Measurements from ENCODE around the gene C16orf87. TPM values are rescaled to one million over a fixed set of nuclear protein-coding genes. Genes with fewer than 3 reads are reported as not detected.
A peak's percentile ranks its signal among the peaks of the same experiment; 100 is the strongest.
"Not testable (repeated sequence)": the region's sequence is repeated elsewhere in the genome, so short reads cannot be mapped to it uniquely, and the experiment has no call there.

The C16orf87 gene, protein sequence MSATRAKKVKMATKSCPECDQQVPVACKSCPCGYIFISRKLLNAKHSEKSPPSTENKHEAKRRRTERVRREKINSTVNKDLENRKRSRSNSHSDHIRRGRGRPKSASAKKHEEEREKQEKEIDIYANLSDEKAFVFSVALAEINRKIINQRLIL
- 10 to 100 TPM; 13.4 to 13.5 TPM for total RNA-seq

DNA sequence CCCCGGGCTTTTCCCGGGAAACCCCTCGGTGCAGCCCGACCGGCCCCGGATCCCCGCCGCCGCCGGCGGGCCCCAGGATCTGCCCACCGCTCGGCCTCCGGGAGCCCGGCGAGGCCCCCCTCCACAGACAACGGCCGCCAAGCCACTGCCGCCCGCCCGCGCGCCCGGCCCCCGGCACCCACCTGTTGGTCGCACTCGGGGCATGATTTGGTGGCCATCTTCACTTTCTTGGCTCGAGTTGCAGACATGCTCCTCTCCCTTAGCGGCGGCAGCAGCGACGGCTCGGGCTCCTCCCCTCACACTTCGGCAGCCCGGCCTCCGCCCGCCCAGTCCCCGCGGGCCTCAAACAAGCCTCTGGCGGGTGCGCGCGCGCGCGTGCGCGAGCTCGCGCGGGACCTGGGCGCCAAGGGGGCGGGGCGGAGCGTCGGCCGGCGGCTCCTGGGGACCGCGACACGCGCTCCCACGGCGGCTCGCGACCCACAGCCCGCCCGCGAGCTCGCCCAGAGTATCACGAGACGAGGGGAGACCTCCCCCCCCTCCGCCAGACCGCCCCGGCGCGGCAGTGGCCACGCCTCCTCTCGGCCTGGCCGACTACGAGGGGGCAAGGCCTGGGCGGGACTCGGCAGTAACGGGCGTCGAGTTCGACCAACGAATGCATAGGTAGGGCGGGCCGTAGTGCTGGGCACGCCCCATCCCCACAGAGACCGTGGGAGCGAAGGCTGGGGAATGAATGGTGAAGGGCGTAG is at the start of gene C16orf87:
C16orf87 (minus strand) TSS at position 279 of the 746 bp plus-strand sequence; CDS start at position 248, 31 bp downstream.
- intact Hi-C loops (cut with micrococcal nuclease) = loop anchor here (1.0 to 10.0 kb wide), 9 partner anchors 9 to 1780 kb away; partner anchors contain the start of genes DNAJA2, GPT2, ITFG1 and N4BP1
- Mint-ChIP-seq H3K4me3 (peak within 1 kb of the TSS; percentile 97), H3K27ac (peak within 1 kb of the TSS; percentile 96), H3K27me3 (ENCODE audit: low read depth) (no peaks in the 10 kb centered on the region), H3K36me3 (ENCODE audit: low read depth) (peaks cover 3% of the 10 kb centered on the region), H3K4me1 (ENCODE audit: low read depth) (peaks cover 31% of the 10 kb centered on the region), H3K9me3 (no peaks in the 10 kb centered on the region)
- DNase-seq = peak; percentile 91
- CTCF ChIA-PET = interaction anchor here (0.7 to 1.0 kb wide), 3 partner anchors 33 to 141 kb away, joined by 3 to 4 read pairs (median 3); no protein-coding TSS in a partner anchor

DNA sequence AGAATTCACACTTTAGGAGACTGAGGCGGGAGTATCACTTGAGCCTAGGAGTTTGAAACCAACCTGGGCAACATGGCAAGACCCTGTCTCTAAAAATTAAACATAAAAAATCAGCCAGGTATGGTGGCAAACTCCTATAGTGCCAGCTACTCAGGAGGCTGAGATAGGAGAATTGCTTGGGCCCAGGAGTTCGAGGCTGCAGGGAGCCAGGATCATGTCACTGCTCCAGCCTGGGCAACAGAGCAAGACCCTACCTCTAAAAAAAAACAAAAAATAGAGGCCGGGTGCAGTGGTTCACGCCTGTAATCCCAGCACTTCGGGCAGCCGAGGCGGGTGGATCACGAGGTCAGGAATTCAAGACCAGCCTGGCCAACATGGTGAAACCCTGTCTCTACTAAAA is 44.3 kb upstream of the C16orf87 start:
- no peaks in the 10 kb centered on the region for H3K4me1 Mint-ChIP-seq (ENCODE audit: low read depth)
- H3K4me3 Mint-ChIP-seq = no peak overlapping the region
- no peaks in the 10 kb centered on the region for H3K9me3 Mint-ChIP-seq
- H3K36me3 Mint-ChIP-seq (ENCODE audit: low read depth) = no peaks in the 10 kb centered on the region
- intact Hi-C loops (cut with micrococcal nuclease) = no loop called here
- H3K27ac Mint-ChIP-seq = no peak overlapping the region
- no peak for DNase-seq
- peaks cover 5% of the 10 kb centered on the region for H3K27me3 Mint-ChIP-seq (ENCODE audit: low read depth)
- CTCF ChIA-PET = interaction anchor here (2.2 kb wide), 1 partner anchor 55 kb away, joined by 6 read pairs; no protein-coding TSS in a partner anchor

DNA sequence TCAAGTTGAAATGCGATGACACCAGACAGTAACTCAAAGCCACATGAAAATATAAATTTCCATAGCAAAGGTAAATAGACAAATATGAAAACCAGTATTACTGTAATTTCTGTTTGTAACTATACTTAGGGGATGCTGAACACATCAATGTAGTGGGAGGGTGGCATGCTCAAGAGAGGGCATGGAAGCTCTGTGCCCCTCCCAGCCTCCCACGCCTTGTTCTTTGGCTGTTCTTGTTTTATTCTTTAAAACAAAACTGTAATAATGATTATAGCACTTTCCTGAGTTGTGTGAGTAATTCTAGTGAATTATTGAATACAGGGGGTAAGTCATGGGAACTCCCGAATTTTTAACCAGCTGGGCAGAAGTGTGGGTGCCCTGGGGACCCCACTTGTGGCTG is 42.2 kb upstream of the C16orf87 start:
- Mint-ChIP-seq H3K27ac (no peak overlapping the region), H3K27me3 (ENCODE audit: low read depth) (no peaks in the 10 kb centered on the region), H3K36me3 (ENCODE audit: low read depth) (no peaks in the 10 kb centered on the region), H3K9me3 (no peaks in the 10 kb centered on the region), H3K4me3 (no peak overlapping the region), H3K4me1 (ENCODE audit: low read depth) (no peaks in the 10 kb centered on the region)
- CTCF ChIA-PET = interaction anchor here (2.2 kb wide), 1 partner anchor 57 kb away, joined by 6 read pairs; no protein-coding TSS in a partner anchor
- DNase-seq = no peak
- intact Hi-C loops (cut with micrococcal nuclease) = no loop called here

DNA sequence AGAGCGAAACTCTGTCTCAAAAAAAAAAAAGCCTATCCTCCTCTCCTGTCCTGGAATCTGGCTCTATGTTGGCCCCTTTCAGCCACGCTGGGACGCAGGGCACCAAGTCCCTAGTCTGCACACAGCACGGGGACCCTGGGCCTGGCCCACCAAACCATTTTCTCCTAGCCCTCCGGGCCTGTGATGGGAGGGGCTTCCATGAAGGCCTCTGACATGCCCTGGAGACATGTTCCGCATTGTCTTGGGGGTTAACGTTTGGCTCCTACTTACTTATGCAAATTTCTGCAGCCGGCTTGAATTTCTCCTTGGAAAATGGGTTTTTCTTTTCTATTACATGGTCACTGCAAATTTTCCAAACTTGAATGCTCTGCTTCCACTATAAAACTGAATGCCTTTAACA is 40.6 kb upstream of the C16orf87 start:
- H3K4me1 Mint-ChIP-seq (ENCODE audit: low read depth) = no peaks in the 10 kb centered on the region
- no peak overlapping the region for H3K4me3 Mint-ChIP-seq
- intact Hi-C loops (cut with micrococcal nuclease) = no loop called here
- no peaks in the 10 kb centered on the region for H3K9me3 Mint-ChIP-seq
- H3K27me3 Mint-ChIP-seq (ENCODE audit: low read depth) = no peaks in the 10 kb centered on the region
- no peak overlapping the region for H3K27ac Mint-ChIP-seq
- no peak for DNase-seq
- no peaks in the 10 kb centered on the region for H3K36me3 Mint-ChIP-seq (ENCODE audit: low read depth)
- CTCF ChIA-PET = no interaction called here

DNA sequence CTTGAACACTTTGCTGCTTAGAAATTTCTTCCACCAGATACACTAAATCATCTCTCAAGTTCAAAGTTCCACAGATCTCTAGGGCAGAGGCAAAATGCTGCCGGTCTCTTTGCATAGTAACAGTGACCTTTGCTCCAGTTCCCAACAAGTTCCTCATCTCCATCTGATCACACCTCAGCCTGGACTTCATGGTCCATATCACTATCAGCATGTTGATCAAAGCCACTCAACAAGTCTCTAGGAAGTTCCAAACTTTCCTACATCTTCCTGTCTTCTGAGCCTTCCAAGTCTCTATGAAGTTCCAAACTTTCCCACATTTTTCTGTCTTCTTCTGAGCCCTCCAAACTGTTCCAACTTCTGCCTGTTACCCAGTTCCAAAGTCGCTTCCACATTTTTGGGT is 37.9 kb upstream of the C16orf87 start:
- not testable (repeated sequence) for H3K27ac Mint-ChIP-seq

DNA sequence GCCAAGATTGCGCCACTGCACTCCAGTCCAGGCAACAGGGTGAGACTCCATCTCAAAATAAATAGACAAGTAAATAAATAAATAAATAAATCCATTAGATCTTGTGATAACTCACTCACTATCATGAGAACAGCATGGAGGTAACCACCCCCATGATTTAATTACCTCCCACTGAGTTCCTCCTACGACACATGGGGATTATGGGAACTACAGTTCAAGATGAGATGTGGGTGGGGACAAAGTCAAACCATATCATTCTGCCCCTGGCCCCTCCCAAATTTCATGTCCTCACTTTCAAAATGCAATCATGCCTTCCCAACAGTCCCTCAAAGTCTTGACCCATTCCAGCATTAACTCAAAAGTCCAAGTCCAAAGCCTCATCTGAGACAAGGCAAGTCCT is 36.5 kb upstream of the C16orf87 start:
- H3K27me3 Mint-ChIP-seq (ENCODE audit: low read depth); intact Hi-C loops (cut with micrococcal nuclease); DNase-seq; H3K4me1 Mint-ChIP-seq (ENCODE audit: low read depth); H3K4me3 Mint-ChIP-seq; H3K27ac Mint-ChIP-seq; H3K36me3 Mint-ChIP-seq (ENCODE audit: low read depth); H3K9me3 Mint-ChIP-seq: not testable (repeated sequence)
- CTCF ChIA-PET = interaction anchor here (4.9 kb wide), 1 partner anchor 14 kb away, joined by 27 read pairs; no protein-coding TSS in a partner anchor

More for the DNA sequence above, 37.9 kb upstream of the C16orf87 start:
- H3K4me1 Mint-ChIP-seq (ENCODE audit: low read depth); H3K4me3 Mint-ChIP-seq; H3K9me3 Mint-ChIP-seq; H3K36me3 Mint-ChIP-seq (ENCODE audit: low read depth); H3K27me3 Mint-ChIP-seq (ENCODE audit: low read depth); DNase-seq; CTCF ChIA-PET; intact Hi-C loops (cut with micrococcal nuclease): not testable (repeated sequence)

DNA sequence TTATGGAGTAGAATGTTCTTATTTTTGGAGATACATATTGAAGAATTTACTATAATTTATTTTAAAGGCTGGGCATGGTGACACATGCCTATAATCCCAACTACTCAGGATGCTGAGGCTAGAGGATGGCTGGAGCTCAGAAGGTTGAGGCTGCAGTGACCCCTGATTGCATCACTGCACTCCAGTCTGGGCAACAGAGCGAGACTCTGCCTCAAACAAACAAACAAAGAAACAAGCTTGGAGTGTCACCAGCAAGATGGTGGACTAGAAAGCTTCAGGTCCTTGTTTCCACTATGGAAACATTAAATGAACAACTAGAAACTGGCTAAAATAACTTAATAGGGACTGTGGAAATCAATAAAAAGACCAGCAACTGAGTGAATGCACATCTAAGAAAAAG is 35.3 kb upstream of the C16orf87 start:
- H3K27ac Mint-ChIP-seq = no peak overlapping the region
- peaks cover 1% of the 10 kb centered on the region for H3K9me3 Mint-ChIP-seq
- H3K4me1 Mint-ChIP-seq (ENCODE audit: low read depth) = peaks cover 7% of the 10 kb centered on the region
- CTCF ChIA-PET = interaction anchor here (1.2 to 4.9 kb wide), 2 partner anchors 13 to 42 kb away, joined by 5 to 27 read pairs; no protein-coding TSS in a partner anchor
- H3K4me3 Mint-ChIP-seq = no peak overlapping the region
- DNase-seq = no peak
- intact Hi-C loops (cut with micrococcal nuclease) = no loop called here
- H3K36me3 Mint-ChIP-seq (ENCODE audit: low read depth) = no peaks in the 10 kb centered on the region
- no peaks in the 10 kb centered on the region for H3K27me3 Mint-ChIP-seq (ENCODE audit: low read depth)

DNA sequence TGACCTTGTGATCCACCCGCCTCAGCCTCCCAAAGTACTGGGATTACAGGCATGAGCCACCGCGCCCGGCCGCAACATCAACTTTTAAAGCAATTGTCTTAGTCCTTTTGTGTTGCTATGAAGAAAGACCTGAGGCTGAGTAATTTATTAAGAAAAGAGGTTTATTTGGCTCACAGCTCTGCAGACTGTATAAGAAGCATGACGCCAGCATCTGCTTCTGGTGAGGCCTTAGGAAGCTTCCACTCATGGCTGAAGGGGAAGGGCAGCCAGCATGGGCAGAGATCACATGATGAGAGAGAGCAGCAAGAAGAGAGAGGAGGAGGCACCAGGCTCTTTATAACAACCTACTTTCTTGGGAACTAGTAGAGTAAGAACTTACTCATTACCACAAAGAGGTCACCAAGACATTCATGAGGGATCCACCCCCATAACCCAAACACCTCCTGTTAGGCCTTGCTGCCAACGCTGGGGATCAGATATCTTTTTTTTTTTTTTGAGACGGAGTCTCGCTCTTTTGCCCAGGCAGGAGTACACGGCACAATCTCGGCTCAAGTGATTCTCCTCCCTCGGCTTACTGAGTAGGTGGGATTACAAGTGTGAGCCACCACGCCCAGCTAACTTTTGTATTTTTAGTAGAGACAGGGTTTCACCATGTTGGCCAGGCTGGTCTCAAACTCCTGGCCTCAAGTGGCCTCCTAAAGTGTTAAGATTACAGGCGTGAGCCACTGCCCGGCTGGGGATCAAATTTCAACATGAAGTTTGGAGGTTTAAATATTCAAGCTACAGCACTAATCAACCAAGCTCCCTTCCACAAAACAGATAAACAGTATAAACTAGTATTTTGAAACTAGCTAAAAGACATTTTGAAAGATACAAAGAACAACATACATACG is 31.8 kb upstream of the C16orf87 start:
- Mint-ChIP-seq H3K9me3 (peaks cover 1% of the 10 kb centered on the region), H3K36me3 (ENCODE audit: low read depth) (no peaks in the 10 kb centered on the region), H3K4me3 (no peak overlapping the region), H3K27me3 (ENCODE audit: low read depth) (no peaks in the 10 kb centered on the region), H3K4me1 (ENCODE audit: low read depth) (peaks cover 13% of the 10 kb centered on the region), H3K27ac (no peak overlapping the region)
- CTCF ChIA-PET = interaction anchor here (0.6 to 4.9 kb wide), 8 partner anchors 9 to 663 kb away, joined by 3 to 27 read pairs (median 4); no protein-coding TSS in a partner anchor
- intact Hi-C loops (cut with micrococcal nuclease) = no loop called here
- DNase-seq = no peak

DNA sequence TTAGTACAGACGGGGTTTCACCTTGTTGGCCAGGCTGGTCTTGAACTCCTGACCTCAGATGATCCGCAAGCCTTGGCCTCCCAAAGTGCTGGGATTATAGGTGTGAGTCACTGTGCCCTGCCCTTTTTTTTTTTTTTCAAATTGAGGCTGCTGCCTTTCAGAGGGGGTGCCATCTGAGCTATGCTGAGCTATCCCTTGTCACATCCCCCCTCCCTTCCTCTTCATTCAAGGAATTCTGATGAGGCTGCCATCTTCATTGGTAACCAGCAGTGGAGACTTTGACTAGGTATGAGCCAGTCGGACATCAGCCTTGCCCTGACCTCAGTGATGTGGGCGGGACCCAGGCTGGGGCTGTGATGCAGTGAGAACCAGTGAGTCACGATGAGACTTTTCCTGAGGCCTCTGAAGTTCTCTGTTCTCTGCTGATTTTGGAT is 28.8 kb upstream of the C16orf87 start:
- CTCF ChIA-PET = interaction anchor here (0.6 kb wide), 1 partner anchor 78 kb away, joined by 3 read pairs; no protein-coding TSS in a partner anchor
- intact Hi-C loops (cut with micrococcal nuclease) = no loop called here
- H3K36me3 Mint-ChIP-seq (ENCODE audit: low read depth) = no peaks in the 10 kb centered on the region
- H3K4me1 Mint-ChIP-seq (ENCODE audit: low read depth) = peaks cover 13% of the 10 kb centered on the region
- H3K27me3 Mint-ChIP-seq (ENCODE audit: low read depth) = no peaks in the 10 kb centered on the region
- peaks cover 1% of the 10 kb centered on the region for H3K9me3 Mint-ChIP-seq
- no peak overlapping the region for H3K27ac Mint-ChIP-seq
- DNase-seq = peak; percentile 38
- H3K4me3 Mint-ChIP-seq = no peak overlapping the region

DNA sequence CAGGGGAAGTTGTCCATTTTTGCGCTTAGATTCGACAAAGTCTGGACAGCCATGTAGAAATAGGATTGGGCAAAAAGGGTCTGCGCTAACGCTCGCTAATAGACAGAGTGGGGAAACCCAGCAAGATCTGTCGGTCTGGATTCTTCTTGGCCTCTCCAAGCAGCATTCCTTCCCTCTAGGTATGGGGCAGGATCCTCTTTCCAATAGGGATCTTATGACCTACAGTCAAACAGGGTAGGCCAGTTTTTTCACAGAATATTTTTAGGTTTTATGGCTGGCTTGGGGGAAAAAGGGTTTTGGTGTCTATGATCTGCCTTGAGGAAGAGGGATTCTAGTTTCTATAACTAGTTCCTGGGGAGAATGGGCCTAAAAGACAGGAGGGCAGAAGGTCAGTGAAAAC is 27.2 kb upstream of the C16orf87 start:
- DNase-seq = no peak
- intact Hi-C loops (cut with micrococcal nuclease) = no loop called here
- Mint-ChIP-seq H3K9me3 (peaks cover 1% of the 10 kb centered on the region), H3K4me3 (no peak overlapping the region), H3K4me1 (ENCODE audit: low read depth) (peaks cover 5% of the 10 kb centered on the region), H3K27ac (no peak overlapping the region), H3K36me3 (ENCODE audit: low read depth) (no peaks in the 10 kb centered on the region), H3K27me3 (ENCODE audit: low read depth) (no peaks in the 10 kb centered on the region)
- CTCF ChIA-PET = interaction anchor here (0.8 kb wide), 1 partner anchor 50 kb away, joined by 3 read pairs; no protein-coding TSS in a partner anchor

DNA sequence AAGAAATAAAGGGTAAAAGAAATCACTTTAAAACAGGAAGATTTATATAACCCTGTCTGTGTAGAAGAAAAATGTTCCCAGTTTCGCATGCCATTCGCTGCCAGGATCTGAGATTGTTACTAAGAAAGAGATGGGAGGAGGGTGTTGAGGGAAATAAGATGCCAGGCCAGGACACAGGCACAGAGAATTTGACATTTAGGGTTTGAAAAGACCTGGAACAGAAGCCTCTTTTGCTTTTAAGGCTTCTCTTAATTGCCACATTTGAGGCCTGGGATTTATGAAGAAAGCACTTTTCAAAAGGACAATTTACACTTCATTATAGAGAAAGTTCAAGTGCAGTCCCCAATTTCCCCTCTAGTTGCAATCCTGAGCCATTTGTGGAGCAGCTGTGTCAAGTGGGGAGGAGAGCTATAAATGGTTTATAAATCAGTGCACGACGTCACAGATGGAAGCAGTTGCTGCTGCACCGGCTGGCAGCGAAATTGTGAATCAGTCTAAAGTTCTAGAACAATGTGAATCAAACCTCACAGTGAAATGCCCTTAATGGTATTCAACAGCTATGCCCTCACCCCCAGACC is 26.5 kb upstream of the C16orf87 start:
- intact Hi-C loops (cut with micrococcal nuclease) = no loop called here
- CTCF ChIA-PET = interaction anchor here (1.3 kb wide), 1 partner anchor 52 kb away, joined by 8 read pairs; no protein-coding TSS in a partner anchor

More for the DNA sequence above, 26.5 kb upstream of the C16orf87 start:
- peaks cover 5% of the 10 kb centered on the region for H3K4me1 Mint-ChIP-seq (ENCODE audit: low read depth)
- no peak overlapping the region for H3K27ac Mint-ChIP-seq
- no peaks in the 10 kb centered on the region for H3K36me3 Mint-ChIP-seq (ENCODE audit: low read depth)
- no peaks in the 10 kb centered on the region for H3K9me3 Mint-ChIP-seq
- H3K27me3 Mint-ChIP-seq (ENCODE audit: low read depth) = no peaks in the 10 kb centered on the region
- no peak overlapping the region for H3K4me3 Mint-ChIP-seq
- DNase-seq = no peak

Measured in activated naive CD4-positive, alpha-beta T cell treated with anti-CD3 and anti-CD28 coated beads for 36 hours (primary cell).